HEK293 (cell line): ENCODE measurements around the gene USP9Y.

ENCODE experiments used
- CTCF ChIA-PET: fragments of 350-600 bp; formaldehyde crosslinking; extraction: SDS; loops from one replicate; lab custom pipeline; 2021; ENCODE audit warnings: antibody characterized with exemption; lab: Yijun Ruan, JAX
- POLR2A ChIA-PET: fragments of 300-600 bp; formaldehyde crosslinking; extraction: SDS; loops from one replicate; lab custom pipeline; 2020; ENCODE audit warnings: antibody characterized with exemption, inconsistent platforms; lab: Yijun Ruan, JAX
- H3K27ac ChIP-seq: fragments of 200-500 bp; sonication (Bioruptor generic); 2 replicates; pipeline ENCODE4 v1.5.1; 2014; ENCODE audit warnings: low read depth, low read length, control low read depth, inconsistent platforms; ENCODE audit errors: extremely low read depth
- H3K36me3 ChIP-seq, 2 experiments: fragments of 200-500 bp in 1 of 2; sonication (Bioruptor generic) in 1 of 2; 1 replicate in 1 of 2; 2 replicates in 1 of 2; pipeline ENCODE4 v1.5.1; 2014 to 2017; ENCODE audit warnings: inconsistent platforms in 2 of 2, low read length in 2 of 2; ENCODE audit not compliant: control insufficient read depth in 2 of 2, insufficient read depth in 1 of 2
- H3K4me1 ChIP-seq: fragments of 200-500 bp; sonication (Bioruptor generic); 2 replicates; pipeline ENCODE4 v1.5.1; 2014; ENCODE audit warnings: mild to moderate bottlenecking, low read length, inconsistent platforms; ENCODE audit not compliant: control insufficient read depth, insufficient read depth
- H3K4me3 ChIP-seq: 2 replicates; pipeline ENCODE4 v1.5.1; 2011; ENCODE audit warnings: low read depth, mild to moderate bottlenecking, control low read depth, low read length, moderate library complexity
- H3K9me3 ChIP-seq: fragments of 200-500 bp; sonication (Bioruptor generic); 2 replicates; pipeline ENCODE4 v1.5.1; 2014; ENCODE audit warnings: low read depth, low read length, inconsistent platforms; ENCODE audit not compliant: control insufficient read depth, insufficient read depth
- GLIS2 ChIP-seq: fragments of 450-650 bp; formaldehyde crosslinking; IDR thresholded peaks from 2 replicates; pipeline ENCODE4 v1.5.1; 2016; ENCODE audit warnings: missing biosample characterization, missing genetic modification characterization
- HOXA7 ChIP-seq: sonication (generic); formaldehyde crosslinking; IDR thresholded peaks from 2 replicates; pipeline ENCODE4 v1.8.1; 2022; ENCODE audit warnings: missing genetic modification reagents, borderline replicate concordance
- KLF8 ChIP-seq: fragments of 450-650 bp; formaldehyde crosslinking; IDR thresholded peaks from 2 replicates; pipeline ENCODE4 v1.5.1; 2016; ENCODE audit warnings: missing biosample characterization, missing genetic modification characterization
- MZF1 ChIP-seq: fragments of 450-650 bp; formaldehyde crosslinking; IDR thresholded peaks from 2 replicates; pipeline ENCODE4 v1.5.1; 2017; ENCODE audit warnings: missing biosample characterization, missing genetic modification characterization, borderline replicate concordance
- REPIN1 ChIP-seq: fragments of 450-650 bp; formaldehyde crosslinking; IDR thresholded peaks from 2 replicates; pipeline ENCODE4 v1.5.1; 2017; ENCODE audit warnings: missing biosample characterization, missing genetic modification characterization, low read depth
- SP3 ChIP-seq: fragments of 450-650 bp; formaldehyde crosslinking; IDR thresholded peaks from 2 replicates; pipeline ENCODE4 v1.5.1; 2016; ENCODE audit warnings: missing biosample characterization, missing genetic modification characterization
- SP7 ChIP-seq: fragments of 450-650 bp; formaldehyde crosslinking; IDR thresholded peaks from 2 replicates; pipeline ENCODE4 v1.5.1; 2016; ENCODE audit warnings: missing biosample characterization, missing genetic modification characterization
- ZEB2 ChIP-seq: fragments of 450-650 bp; formaldehyde crosslinking; IDR thresholded peaks from 2 replicates; pipeline ENCODE4 v1.5.1; 2016; ENCODE audit warnings: missing biosample characterization, missing genetic modification characterization
- ZFP37 ChIP-seq: fragments of 450-650 bp; formaldehyde crosslinking; IDR thresholded peaks from 2 replicates; pipeline ENCODE4 v1.5.1; 2016; ENCODE audit warnings: missing biosample characterization, missing genetic modification characterization
- ZNF133 ChIP-seq: fragments of 450-650 bp; formaldehyde crosslinking; IDR thresholded peaks from 2 replicates; pipeline ENCODE4 v1.5.1; 2016; ENCODE audit warnings: missing biosample characterization, missing genetic modification characterization
- ZNF16 ChIP-seq: fragments of 450-650 bp; formaldehyde crosslinking; IDR thresholded peaks from 2 replicates; pipeline ENCODE4 v1.5.1; 2016; ENCODE audit warnings: low read depth, missing biosample characterization, missing genetic modification characterization
- ZNF19 ChIP-seq: fragments of 450-650 bp; formaldehyde crosslinking; IDR thresholded peaks from 2 replicates; pipeline ENCODE4; 2016; ENCODE audit warnings: missing biosample characterization, missing genetic modification characterization, low read depth
- ZNF248 ChIP-seq: fragments of 450-650 bp; formaldehyde crosslinking; IDR thresholded peaks from 2 replicates; pipeline ENCODE4 v1.5.1; 2017; ENCODE audit warnings: missing biosample characterization, missing genetic modification characterization
- ZNF302 ChIP-seq: fragments of 450-650 bp; formaldehyde crosslinking; IDR thresholded peaks from 2 replicates; pipeline ENCODE4 v1.5.1; 2016; ENCODE audit warnings: missing biosample characterization, missing genetic modification characterization, low read depth
- ZNF37A ChIP-seq: fragments of 450-650 bp; IDR thresholded peaks from 2 replicates; pipeline ENCODE4 v1.5.1; 2018; ENCODE audit warnings: missing biosample characterization, missing genetic modification characterization
- ZNF548 ChIP-seq: fragments of 450-650 bp; formaldehyde crosslinking; IDR thresholded peaks from 2 replicates; pipeline ENCODE4 v1.5.1; 2016; ENCODE audit warnings: missing biosample characterization, missing genetic modification characterization
- ZNF610 ChIP-seq: fragments of 450-650 bp; formaldehyde crosslinking; IDR thresholded peaks from 2 replicates; pipeline ENCODE4 v1.5.1; 2016; ENCODE audit warnings: missing biosample characterization, missing genetic modification characterization, borderline replicate concordance
- ZNF768 ChIP-seq: fragments of 450-650 bp; formaldehyde crosslinking; IDR thresholded peaks from 2 replicates; pipeline ENCODE4 v1.5.1; 2018; ENCODE audit warnings: missing biosample characterization, mild to moderate bottlenecking, missing genetic modification characterization
- TF ChIP-seq, protein P1 (sequence below): fragments of 450-650 bp; formaldehyde crosslinking; IDR thresholded peaks from 2 replicates; pipeline ENCODE4 v1.5.1; 2016; ENCODE audit warnings: missing biosample characterization, missing genetic modification characterization
- TF ChIP-seq, protein P2 (sequence below): fragments of 450-650 bp; formaldehyde crosslinking; IDR thresholded peaks from 2 replicates; pipeline ENCODE4 v1.5.1; 2016; ENCODE audit warnings: missing biosample characterization, missing genetic modification characterization, low read depth
- TF ChIP-seq, protein P3 (sequence below): fragments of 450-650 bp; formaldehyde crosslinking; IDR thresholded peaks from 2 replicates; pipeline ENCODE4 v1.5.1; 2016; ENCODE audit warnings: missing biosample characterization, missing genetic modification characterization
- TF ChIP-seq, protein P4 (sequence below): sonication (generic); formaldehyde crosslinking; IDR thresholded peaks from 2 replicates; pipeline ENCODE4 v1.8.1; 2022; ENCODE audit warnings: mild to moderate bottlenecking, moderate library complexity, missing genetic modification reagents
- TF ChIP-seq, protein P5 (sequence below): IDR thresholded peaks from 2 replicates; pipeline ENCODE4 v1.6.1; 2011; ENCODE audit warnings: mild to moderate bottlenecking, low read depth, low read length, borderline replicate concordance

Gene USP9Y

DNA sequence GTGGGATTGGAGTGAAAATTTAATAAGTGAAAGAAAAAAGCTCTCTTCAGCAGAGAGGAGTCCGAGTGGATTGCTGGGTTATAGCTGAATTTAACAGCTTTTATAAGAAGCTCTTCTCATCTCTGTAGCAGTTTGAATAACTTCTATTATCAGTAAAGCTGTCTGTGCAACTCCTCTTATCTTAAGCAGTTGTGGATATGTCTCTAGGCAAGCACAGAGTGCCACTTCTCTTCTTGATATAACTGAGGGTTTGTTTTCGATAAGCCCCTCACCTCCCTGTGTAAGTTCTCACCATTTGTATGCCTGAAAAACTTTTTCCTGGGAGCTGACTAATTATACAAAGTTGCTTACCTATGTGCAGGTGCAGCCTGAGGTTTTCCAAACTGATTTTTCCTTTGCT is 43.1 kb downstream of the USP9Y start (continued):
- TF ChIP-seq, protein P1, sequence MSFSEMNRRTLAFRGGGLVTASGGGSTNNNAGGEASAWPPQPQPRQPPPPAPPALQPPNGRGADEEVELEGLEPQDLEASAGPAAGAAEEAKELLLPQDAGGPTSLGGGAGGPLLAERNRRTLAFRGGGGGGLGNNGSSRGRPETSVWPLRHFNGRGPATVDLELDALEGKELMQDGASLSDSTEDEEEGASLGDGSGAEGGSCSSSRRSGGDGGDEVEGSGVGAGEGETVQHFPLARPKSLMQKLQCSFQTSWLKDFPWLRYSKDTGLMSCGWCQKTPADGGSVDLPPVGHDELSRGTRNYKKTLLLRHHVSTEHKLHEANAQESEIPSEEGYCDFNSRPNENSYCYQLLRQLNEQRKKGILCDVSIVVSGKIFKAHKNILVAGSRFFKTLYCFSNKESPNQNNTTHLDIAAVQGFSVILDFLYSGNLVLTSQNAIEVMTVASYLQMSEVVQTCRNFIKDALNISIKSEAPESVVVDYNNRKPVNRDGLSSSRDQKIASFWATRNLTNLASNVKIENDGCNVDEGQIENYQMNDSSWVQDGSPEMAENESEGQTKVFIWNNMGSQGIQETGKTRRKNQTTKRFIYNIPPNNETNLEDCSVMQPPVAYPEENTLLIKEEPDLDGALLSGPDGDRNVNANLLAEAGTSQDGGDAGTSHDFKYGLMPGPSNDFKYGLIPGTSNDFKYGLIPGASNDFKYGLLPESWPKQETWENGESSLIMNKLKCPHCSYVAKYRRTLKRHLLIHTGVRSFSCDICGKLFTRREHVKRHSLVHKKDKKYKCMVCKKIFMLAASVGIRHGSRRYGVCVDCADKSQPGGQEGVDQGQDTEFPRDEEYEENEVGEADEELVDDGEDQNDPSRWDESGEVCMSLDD (tag by site-specific recombination) = no peak
- TF ChIP-seq, protein P2, sequence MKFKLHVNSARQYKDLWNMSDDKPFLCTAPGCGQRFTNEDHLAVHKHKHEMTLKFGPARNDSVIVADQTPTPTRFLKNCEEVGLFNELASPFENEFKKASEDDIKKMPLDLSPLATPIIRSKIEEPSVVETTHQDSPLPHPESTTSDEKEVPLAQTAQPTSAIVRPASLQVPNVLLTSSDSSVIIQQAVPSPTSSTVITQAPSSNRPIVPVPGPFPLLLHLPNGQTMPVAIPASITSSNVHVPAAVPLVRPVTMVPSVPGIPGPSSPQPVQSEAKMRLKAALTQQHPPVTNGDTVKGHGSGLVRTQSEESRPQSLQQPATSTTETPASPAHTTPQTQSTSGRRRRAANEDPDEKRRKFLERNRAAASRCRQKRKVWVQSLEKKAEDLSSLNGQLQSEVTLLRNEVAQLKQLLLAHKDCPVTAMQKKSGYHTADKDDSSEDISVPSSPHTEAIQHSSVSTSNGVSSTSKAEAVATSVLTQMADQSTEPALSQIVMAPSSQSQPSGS (tag by site-specific recombination) = no peak
- no peak for TF ChIP-seq SP7 (tag by site-specific recombination)
- TF ChIP-seq ZNF133 = no peak
- TF ChIP-seq ZNF37A (tag by site-specific recombination) = no peak

DNA sequence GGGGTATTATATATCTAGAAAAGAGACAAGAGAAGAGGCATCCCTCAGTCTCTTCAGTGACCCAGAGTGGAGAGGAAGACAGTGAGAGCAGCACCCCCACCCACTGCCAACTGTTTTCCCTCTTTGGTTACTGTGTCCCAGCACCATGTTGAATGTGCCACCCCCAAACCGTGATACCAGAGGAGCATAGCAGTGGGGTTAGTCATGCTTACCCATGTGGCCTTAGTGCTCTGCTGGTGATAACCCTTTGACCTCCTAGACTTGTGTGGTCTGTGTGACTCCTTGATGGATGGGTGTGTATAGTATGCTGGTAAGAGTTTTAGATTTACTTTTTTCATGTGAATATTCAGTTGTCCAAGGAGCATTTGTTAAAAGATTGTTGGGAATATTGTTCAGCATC is 48.3 kb downstream of the USP9Y start:
- Histone ChIP-seq H3K36me3 (no peaks in the 10 kb centered on the region), H3K27ac (no peak overlapping the region), H3K4me3 (no peak overlapping the region), H3K9me3 (no peaks in the 10 kb centered on the region), H3K4me1 (no peaks in the 10 kb centered on the region)
- ChIA-PET POLR2A (no interaction called here), CTCF (no interaction called here)
- TF ChIP-seq, protein P3, sequence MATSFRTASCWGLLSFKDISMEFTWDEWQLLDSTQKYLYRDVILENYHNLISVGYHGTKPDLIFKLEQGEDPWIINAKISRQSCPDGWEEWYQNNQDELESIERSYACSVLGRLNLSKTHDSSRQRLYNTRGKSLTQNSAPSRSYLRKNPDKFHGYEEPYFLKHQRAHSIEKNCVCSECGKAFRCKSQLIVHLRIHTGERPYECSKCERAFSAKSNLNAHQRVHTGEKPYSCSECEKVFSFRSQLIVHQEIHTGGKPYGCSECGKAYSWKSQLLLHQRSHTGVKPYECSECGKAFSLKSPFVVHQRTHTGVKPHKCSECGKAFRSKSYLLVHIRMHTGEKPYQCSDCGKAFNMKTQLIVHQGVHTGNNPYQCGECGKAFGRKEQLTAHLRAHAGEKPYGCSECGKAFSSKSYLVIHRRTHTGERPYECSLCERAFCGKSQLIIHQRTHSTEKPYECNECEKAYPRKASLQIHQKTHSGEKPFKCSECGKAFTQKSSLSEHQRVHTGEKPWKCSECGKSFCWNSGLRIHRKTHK (tag by site-specific recombination) = no peak
- TF ChIP-seq KLF8 (no peak), HOXA7 (CRISPR knock-in tag) (no peak), ZNF19 (tag by site-specific recombination) (no peak), SP7 (tag by site-specific recombination) (no peak), ZFP37 (tag by site-specific recombination) (no peak), ZNF548 (tag by site-specific recombination) (no peak), SP3 (tag by site-specific recombination) (no peak), ZNF768 (tag by site-specific recombination) (no peak), ZNF248 (tag by site-specific recombination) (no peak), ZNF16 (tag by site-specific recombination) (no peak), REPIN1 (tag by site-specific recombination) (no peak), MZF1 (tag by site-specific recombination) (no peak), ZNF302 (tag by site-specific recombination) (no peak), ZEB2 (tag by site-specific recombination) (no peak), ZNF610 (tag by site-specific recombination) (no peak), GLIS2 (tag by site-specific recombination) (no peak)
- TF ChIP-seq, protein P4, sequence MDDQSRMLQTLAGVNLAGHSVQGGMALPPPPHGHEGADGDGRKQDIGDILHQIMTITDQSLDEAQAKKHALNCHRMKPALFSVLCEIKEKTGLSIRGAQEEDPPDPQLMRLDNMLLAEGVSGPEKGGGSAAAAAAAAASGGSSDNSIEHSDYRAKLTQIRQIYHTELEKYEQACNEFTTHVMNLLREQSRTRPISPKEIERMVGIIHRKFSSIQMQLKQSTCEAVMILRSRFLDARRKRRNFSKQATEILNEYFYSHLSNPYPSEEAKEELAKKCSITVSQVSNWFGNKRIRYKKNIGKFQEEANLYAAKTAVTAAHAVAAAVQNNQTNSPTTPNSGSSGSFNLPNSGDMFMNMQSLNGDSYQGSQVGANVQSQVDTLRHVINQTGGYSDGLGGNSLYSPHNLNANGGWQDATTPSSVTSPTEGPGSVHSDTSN = no peak
- TF ChIP-seq, protein P5, sequence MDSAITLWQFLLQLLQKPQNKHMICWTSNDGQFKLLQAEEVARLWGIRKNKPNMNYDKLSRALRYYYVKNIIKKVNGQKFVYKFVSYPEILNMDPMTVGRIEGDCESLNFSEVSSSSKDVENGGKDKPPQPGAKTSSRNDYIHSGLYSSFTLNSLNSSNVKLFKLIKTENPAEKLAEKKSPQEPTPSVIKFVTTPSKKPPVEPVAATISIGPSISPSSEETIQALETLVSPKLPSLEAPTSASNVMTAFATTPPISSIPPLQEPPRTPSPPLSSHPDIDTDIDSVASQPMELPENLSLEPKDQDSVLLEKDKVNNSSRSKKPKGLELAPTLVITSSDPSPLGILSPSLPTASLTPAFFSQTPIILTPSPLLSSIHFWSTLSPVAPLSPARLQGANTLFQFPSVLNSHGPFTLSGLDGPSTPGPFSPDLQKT = no peak
